OCI-LY3 (cell line): ENCODE data around the gene ARHGAP15.

ENCODE experiments used
- H2AFZ ChIP-seq: fragments of 200-600, 300-600 bp; shearing (Covaris generic); 2 replicates; pipeline ENCODE4 v1.6.0; 2014; ENCODE audit warnings: antibody characterized with exemption, low read depth, low read length
- H3K27ac ChIP-seq: fragments of 200-600, 300-600 bp; sonication (generic); 2 replicates; pipeline ENCODE4 v1.5.1; 2014; ENCODE audit warnings: mild to moderate bottlenecking, low read length, moderate library complexity, mixed read lengths
- H3K27me3 ChIP-seq: fragments of 200-600, 300-600 bp; sonication (generic); 2 replicates; pipeline ENCODE4 v1.6.1; 2014; ENCODE audit warnings: low read depth, low read length, mixed read lengths
- H3K36me3 ChIP-seq: fragments of 200-600, 300-600 bp; sonication (generic); replicated peaks from 2 replicates; pipeline ENCODE3; 2014; ENCODE audit warnings: low read depth, low read length, mixed read lengths
- H3K4me1 ChIP-seq: fragments of 300-600, 200-600 bp; sonication (generic); 2 replicates; pipeline ENCODE4 v1.6.1; 2014; ENCODE audit warnings: low read length, mixed read lengths
- H3K4me2 ChIP-seq: fragments of 200-600, 300-600 bp; sonication (generic); 2 replicates; pipeline ENCODE4 v1.6.1; 2014; ENCODE audit warnings: low read length, mixed read lengths
- H3K4me3 ChIP-seq: fragments of 300-600, 200-600 bp; sonication (generic); 2 replicates; pipeline ENCODE4 v1.5.1; 2014; ENCODE audit warnings: antibody characterized with exemption, mild to moderate bottlenecking, low read length, moderate library complexity
- H3K79me2 ChIP-seq: fragments of 300-600, 200-600 bp; shearing (Covaris generic); 2 replicates; pipeline ENCODE4 v1.6.1; 2014; ENCODE audit warnings: mild to moderate bottlenecking, low read length, mixed read lengths
- H3K9ac ChIP-seq: fragments of 300-600, 200-600 bp; shearing (Covaris generic); 2 replicates; pipeline ENCODE4 v1.6.0; 2014; ENCODE audit warnings: mild to moderate bottlenecking, low read length, moderate library complexity
- H3K9me3 ChIP-seq: fragments of 200-600, 300-600 bp; shearing (Covaris generic); 2 replicates; pipeline ENCODE4 v1.6.1; 2014; ENCODE audit warnings: low read length, mixed read lengths; ENCODE audit not compliant: insufficient read depth
- H4K20me1 ChIP-seq: fragments of 200-600, 300-600 bp; sonication (generic); 2 replicates; pipeline ENCODE4 v1.6.1; 2016; ENCODE audit warnings: low read length, mixed read lengths; ENCODE audit not compliant: insufficient read depth
- CTCF ChIP-seq: fragments of 200-600, 300-600 bp; sonication (generic); IDR thresholded peaks from 2 replicates; pipeline ENCODE4 v1.5.1; 2014; ENCODE audit warnings: antibody characterized with exemption, low read length, low read depth
- EZH2phosphoT487 ChIP-seq: fragments of 200-600 bp; shearing (Covaris generic); IDR thresholded peaks from 2 replicates; pipeline ENCODE4 v1.6.1; 2018; ENCODE audit warnings: antibody characterized with exemption, mixed run types, low read depth

ARHGAP15 gene

GRCh38 chr2:143123911-143124310, 5.3 kb upstream of the ARHGAP15 start:
- H3K4me2 ChIP-seq: no peak overlapping the region

GRCh38 chr2:143124445-143124844, 4.8 kb upstream of the ARHGAP15 start:
- peaks cover 17% of the 10 kb centered on the region for H3K4me1 ChIP-seq
- TF ChIP-seq CTCF (no peak), EZH2phosphoT487 (no peak)
- no peak overlapping the region for H3K4me3 ChIP-seq
- no peak overlapping the region for H3K27ac ChIP-seq
- H3K79me2 ChIP-seq: no peaks in the 10 kb centered on the region
- no peaks in the 10 kb centered on the region for H3K9me3 ChIP-seq
- H3K4me2 ChIP-seq: no peak overlapping the region
- H2AFZ ChIP-seq: no peak overlapping the region
- no peaks in the 10 kb centered on the region for H3K36me3 ChIP-seq
- H3K9ac ChIP-seq: no peak overlapping the region
- no peaks in the 10 kb centered on the region for H3K27me3 ChIP-seq
- H4K20me1 ChIP-seq: no peaks in the 10 kb centered on the region

More at GRCh38 chr2:143123911-143124310, 5.3 kb upstream of the ARHGAP15 start:
- Histone ChIP-seq H4K20me1 (no peaks in the 10 kb centered on the region), H3K4me3 (no peak overlapping the region), H3K27me3 (no peaks in the 10 kb centered on the region), H2AFZ (no peak overlapping the region), H3K9ac (no peak overlapping the region), H3K9me3 (no peaks in the 10 kb centered on the region), H3K79me2 (no peaks in the 10 kb centered on the region), H3K36me3 (no peaks in the 10 kb centered on the region), H3K27ac (no peak overlapping the region), H3K4me1 (peaks cover 17% of the 10 kb centered on the region)
- no peak for TF ChIP-seq CTCF
- no peak for TF ChIP-seq EZH2phosphoT487

- Histone ChIP-seq H4K20me1 (no peaks in the 10 kb centered on the region), H3K9ac (no peak overlapping the region), H3K36me3 (no peaks in the 10 kb centered on the region), H3K4me2 (no peak overlapping the region), H3K4me1 (peaks cover 23% of the 10 kb centered on the region), H3K79me2 (peaks cover 12% of the 10 kb centered on the region), H3K27me3 (no peaks in the 10 kb centered on the region), H2AFZ (no peak overlapping the region), H3K9me3 (no peaks in the 10 kb centered on the region), H3K27ac (no peak overlapping the region), H3K4me3 (no peak overlapping the region)
- TF ChIP-seq CTCF (no peak), EZH2phosphoT487 (no peak)
Observed at GRCh38 chr2:143125717-143126116, 3.5 kb upstream of the ARHGAP15 start.

GRCh38 chr2:143132355-143132754, 3.1 kb downstream of the ARHGAP15 start:
- Histone ChIP-seq H3K4me1 (peaks cover 33% of the 10 kb centered on the region), H3K27ac (no peak overlapping the region), H3K27me3 (no peaks in the 10 kb centered on the region), H3K9ac (no peak overlapping the region), H3K4me3 (no peak overlapping the region), H3K36me3 (peaks cover 3% of the 10 kb centered on the region), H3K9me3 (no peaks in the 10 kb centered on the region), H3K4me2 (peak overlapping the region; percentile 20; the same call in 1 of the 2 replicates), H2AFZ (no peak overlapping the region), H4K20me1 (peaks cover 5% of the 10 kb centered on the region; the same call in 1 of the 2 replicates), H3K79me2 (peaks cover 76% of the 10 kb centered on the region)
- TF ChIP-seq EZH2phosphoT487 (no peak), CTCF (no peak)
